ENCODE data around the gene GNB2.

GNB2 gene

DNA sequence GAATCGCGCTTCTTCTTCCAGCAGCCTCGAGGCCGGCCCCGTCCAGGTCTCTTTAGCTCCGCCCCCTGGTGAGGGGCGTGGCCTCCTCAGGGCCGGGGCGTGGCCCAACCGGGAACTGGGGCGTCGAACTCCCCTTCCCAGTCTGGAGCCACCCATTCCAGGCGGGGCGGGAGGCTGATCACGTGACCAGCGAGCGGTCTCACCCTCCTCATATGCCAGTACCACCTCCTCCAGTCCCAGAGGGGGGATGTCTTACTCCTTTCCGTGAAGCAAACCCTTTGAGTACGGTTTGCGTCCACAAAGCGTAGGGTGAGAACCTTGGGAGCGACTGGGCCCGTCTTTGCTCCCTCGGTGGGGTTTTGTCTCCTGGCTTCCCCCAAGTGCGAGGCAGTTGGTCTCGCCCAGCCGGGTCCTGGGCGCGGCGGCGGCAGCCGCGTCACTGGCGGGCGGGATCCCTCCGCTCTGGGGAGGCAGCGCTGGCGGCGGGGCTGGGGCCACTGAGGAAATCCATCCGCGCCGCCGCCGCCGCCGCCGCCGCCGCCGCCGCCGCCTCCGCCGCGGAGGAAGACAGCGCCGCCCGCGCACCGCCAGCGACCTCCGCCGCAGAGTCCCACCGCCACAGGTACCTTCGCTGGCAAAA lies at the start of gene GNB2:
GNB2 (plus strand) TSS at position 439 of the 640 bp plus-strand sequence. CDS start 2,526 bp downstream, outside the sequence.
- TF ChIP-seq, protein P1, sequence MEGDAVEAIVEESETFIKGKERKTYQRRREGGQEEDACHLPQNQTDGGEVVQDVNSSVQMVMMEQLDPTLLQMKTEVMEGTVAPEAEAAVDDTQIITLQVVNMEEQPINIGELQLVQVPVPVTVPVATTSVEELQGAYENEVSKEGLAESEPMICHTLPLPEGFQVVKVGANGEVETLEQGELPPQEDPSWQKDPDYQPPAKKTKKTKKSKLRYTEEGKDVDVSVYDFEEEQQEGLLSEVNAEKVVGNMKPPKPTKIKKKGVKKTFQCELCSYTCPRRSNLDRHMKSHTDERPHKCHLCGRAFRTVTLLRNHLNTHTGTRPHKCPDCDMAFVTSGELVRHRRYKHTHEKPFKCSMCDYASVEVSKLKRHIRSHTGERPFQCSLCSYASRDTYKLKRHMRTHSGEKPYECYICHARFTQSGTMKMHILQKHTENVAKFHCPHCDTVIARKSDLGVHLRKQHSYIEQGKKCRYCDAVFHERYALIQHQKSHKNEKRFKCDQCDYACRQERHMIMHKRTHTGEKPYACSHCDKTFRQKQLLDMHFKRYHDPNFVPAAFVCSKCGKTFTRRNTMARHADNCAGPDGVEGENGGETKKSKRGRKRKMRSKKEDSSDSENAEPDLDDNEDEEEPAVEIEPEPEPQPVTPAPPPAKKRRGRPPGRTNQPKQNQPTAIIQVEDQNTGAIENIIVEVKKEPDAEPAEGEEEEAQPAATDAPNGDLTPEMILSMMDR (IDR thresholded peaks at IDR 0.05; ENCODE audit: borderline replicate concordance, insufficient read depth, low read depth, low read length) = no peak
- peak within 1 kb of the TSS; percentile 94 for H3K4me3 ChIP-seq (ENCODE audit: low read depth, low read length)

DNA sequence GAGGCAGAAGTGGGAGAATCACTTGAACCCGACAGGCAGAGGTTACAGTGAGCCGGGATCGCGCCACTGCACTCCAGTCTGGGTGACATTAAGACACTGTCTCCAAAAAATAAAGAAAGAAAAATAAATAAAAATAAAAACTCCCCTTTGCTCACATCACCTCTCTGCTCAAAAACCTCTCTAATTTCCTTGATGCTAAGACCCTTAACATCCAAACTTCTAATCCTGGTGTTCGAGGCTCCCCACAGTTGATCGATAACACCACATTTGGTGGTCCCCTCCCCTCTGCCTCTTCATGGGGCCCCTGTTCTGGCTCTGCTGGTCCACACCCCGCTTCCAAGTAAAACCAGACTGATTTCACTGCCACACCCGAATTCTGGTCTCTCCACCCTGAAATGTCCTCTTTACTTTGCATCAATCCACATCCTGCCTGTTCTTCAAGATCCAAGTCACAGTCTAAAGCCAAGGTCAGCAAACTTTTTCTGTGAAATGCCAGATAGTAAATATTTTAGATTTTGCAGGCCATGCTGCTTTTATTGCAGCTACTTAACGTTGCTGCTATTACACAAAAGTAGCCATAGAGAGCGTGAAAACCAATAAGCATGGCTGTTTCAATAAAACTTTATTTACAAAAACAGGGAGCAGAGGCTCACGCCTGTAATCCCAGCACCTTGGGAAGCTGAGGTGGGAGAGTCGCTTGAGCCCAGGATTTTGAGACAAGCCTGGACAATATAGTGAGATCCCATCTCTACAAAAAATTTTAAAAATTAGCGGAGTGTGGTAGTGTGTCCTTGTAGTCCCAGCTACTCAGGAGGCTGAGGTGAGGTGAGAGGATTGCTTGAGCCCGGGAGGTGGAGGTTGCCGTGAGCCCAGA lies 49.4 kb upstream of the GNB2 start:
- TF ChIP-seq, protein P1 (IDR thresholded peaks at IDR 0.05; ENCODE audit: borderline replicate concordance, insufficient read depth, low read depth, low read length) = no peak

DNA sequence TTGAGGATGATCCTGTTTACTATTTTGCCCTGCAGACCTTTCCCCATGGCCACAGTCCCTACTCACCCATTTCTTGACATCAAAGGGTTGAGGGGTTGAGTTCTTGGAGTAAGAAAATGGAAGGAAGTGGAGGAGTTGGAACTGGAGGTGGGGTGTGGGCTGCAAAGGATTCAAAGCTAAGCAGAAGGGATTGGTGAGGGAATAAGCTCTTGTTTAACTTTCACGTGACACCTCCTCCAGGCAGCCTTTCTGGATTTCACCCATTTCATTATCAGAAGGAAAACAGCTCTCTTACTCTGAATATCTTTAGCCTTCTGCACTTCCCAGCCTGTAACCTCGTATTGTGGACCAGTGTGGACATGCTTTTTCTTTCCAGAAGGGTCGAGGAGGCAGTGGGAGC lies 47.5 kb upstream of the GNB2 start:
- TF ChIP-seq, protein P1 (IDR thresholded peaks at IDR 0.05; ENCODE audit: borderline replicate concordance, insufficient read depth, low read depth, low read length) = no peak

More for the DNA sequence above, 49.4 kb upstream of the GNB2 start:
- H3K4me3 ChIP-seq (ENCODE audit: low read depth, low read length) = no peak overlapping the region

DNA sequence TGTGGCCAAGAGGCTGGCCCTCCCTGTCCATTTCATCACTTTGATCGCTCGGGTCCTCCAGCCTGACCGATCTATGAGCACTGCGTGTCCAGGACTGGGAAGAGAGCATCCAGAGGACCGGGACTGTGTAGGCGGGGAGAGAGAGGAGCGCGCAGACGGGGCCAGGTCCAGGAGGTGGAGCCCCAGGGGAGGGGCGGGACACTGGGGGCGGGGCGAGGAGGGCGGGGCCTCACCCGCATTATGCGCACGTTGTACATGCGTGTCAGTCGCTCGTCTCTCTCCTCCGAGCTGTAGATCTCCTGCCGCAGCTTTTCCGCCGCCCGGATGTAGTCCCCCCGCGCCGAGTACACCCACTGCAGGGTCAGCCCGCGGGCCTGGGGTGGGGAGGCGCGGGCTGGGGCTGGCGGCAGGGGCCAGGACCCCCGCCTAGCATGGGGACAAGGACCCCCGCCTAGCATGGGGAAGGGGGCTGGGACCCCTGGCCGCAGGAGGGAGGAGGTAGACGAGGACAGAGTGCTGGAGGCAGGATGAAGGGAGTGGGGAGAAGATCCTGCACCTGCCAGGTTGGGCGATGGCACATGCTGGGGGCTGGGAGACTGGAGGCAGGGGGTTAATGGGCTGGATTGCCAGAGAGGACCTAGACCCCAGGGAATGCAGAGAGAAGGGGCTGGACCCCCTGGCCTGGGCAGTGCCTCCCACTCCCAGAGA lies 46.9 kb upstream of the GNB2 start:
- peak overlapping the region; percentile 29 for H3K4me3 ChIP-seq (ENCODE audit: low read depth, low read length)
- TF ChIP-seq, protein P1 (IDR thresholded peaks at IDR 0.05; ENCODE audit: borderline replicate concordance, insufficient read depth, low read depth, low read length) = no peak

More for the DNA sequence above, 47.5 kb upstream of the GNB2 start:
- H3K4me3 ChIP-seq (ENCODE audit: low read depth, low read length) = no peak overlapping the region

DNA sequence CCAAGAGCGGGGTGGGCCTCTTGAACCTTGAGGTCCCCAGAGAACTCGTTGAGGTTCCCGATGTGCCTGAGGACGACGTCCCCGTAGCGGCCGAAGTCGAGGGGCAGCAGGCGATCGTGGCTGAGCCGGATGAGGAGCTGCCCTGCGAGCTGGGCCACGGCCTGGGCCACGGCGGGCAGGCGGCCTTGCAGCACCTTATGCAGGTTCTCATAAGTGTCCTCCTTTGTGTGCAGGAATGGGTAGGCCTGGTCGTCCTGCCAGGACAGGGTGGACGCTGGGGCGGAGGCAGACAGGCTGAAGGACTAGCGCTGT lies 46.3 kb upstream of the GNB2 start:
- TF ChIP-seq, protein P1 (IDR thresholded peaks at IDR 0.05; ENCODE audit: borderline replicate concordance, insufficient read depth, low read depth, low read length) = no peak
- no peak overlapping the region for H3K4me3 ChIP-seq (ENCODE audit: low read depth, low read length)

DNA sequence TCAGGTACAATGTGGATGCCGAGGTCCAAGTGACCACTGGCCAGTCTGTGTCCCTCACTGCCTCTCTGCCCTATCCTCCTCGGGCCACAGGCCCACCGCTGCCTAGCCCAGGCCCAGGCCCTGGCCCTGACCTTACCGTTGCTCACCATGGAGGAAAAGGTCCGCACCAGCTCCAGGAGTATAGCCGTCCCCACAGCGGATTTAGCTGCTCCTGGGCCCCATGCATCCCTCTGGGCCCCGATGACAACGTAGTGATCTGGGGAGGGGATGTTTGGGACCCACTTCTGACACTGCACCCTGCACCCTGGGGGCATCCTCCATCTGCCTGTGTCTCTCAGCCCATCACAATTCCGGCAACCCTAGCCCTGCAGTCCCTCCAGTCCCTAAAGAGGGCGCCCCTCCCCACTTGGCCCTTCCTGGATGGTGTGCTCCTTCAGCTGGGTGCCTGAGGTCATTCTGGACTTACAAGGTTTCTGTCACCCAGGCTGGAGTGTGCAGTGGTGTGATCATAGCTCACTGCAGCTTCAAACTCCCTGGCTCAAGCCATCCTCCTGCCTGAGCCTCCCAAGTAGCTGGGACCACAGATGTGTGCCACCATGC lies 44.3 kb upstream of the GNB2 start:
- TF ChIP-seq, protein P1 (IDR thresholded peaks at IDR 0.05; ENCODE audit: borderline replicate concordance, insufficient read depth, low read depth, low read length) = peak; percentile 61
- no peak overlapping the region for H3K4me3 ChIP-seq (ENCODE audit: low read depth, low read length)

All from GM12875 (cell line).